Pancreas (tissue), 10 donors: ENCODE data around the gene APOBEC3G. TPM values are rescaled to one million over a fixed set of nuclear protein-coding genes. Genes with fewer than 3 reads are reported as not detected.

ENCODE experiments used
- ATAC-seq, 4 donors: fragments of 200-7000 bp; cut with Tn5 transposase; one replicate each; pipeline versions ENCODE4 v1.8.0 to v1.9.1; 2020; ENCODE audit warnings: mild to moderate bottlenecking in 4 of 4, moderate library complexity in 4 of 4
- DNase-seq, 6 donors: peaks; one replicate each; pipeline ENCODE4 v3.0.0-alpha.2; 2020
- FAIRE-seq: peaks from 2 replicates; lab custom pipeline; 2012; peaks lifted over from hg19 to GRCh38; lab: Jason Lieb, UNC
- H3K27ac ChIP-seq, 4 donors: fragments of 200-600 bp; sonication (generic); 1 replicate in 3 of 4; 2 replicates in 1 of 4; pipeline versions ENCODE4 v1.5.0 to v1.8.0; 2020
- H3K27me3 ChIP-seq, 4 donors: fragments of 200-600 bp; one replicate each; pipeline ENCODE4 v1.8.0; 2021
- H3K36me3 ChIP-seq, 3 donors: fragments of 200-600 bp; sonication (generic) in 1 of 3; one replicate each; pipeline versions ENCODE4 v1.5.0 to v1.8.0; 2020 to 2021
- H3K4me1 ChIP-seq, 3 donors: fragments of 200-600 bp; one replicate each; pipeline ENCODE4 v1.8.0; 2021
- H3K4me3 ChIP-seq, 4 donors: fragments of 200-600 bp; sonication (generic) in 2 of 4; one replicate each; pipeline versions ENCODE4 v1.5.0 to v1.8.0; 2020 to 2021
- H3K9me3 ChIP-seq, 4 donors: fragments of 200-600 bp; one replicate each; pipeline ENCODE4 v1.8.0; 2021
- WGBS, 2 donors: extraction: QIAGEN DNeasy Blood & Tissue Kit; methylation state at CpG; one replicate each; pipeline ENCODE4 v1.1.7; 2013; 5-methylcytosine and 5-hydroxymethylcytosine counted together
- intact Hi-C, 3 donors: fragments of 100-400 bp; cut with DNase I; formaldehyde crosslinking; loops; one replicate each; pipeline versions ENCODE4 v1.11.1 to v1.14.2; 2022
- polyA plus RNA-seq, 2 donors: library from polyadenylated mRNA; stranded (reverse); fragments of 200-250 nt; gene quantifications; one replicate each; pipeline ENCODE4 v1.2.3, GENCODE V29; 2013
- total RNA-seq, 6 donors: library from RNA; stranded (reverse); fragmentation: NEBNext Ultra II Directional in 4 of 6; extraction: Animal tissue kit (Norgen Biotek cat#: 25700) in 4 of 6; gene quantifications; one replicate each; pipeline versions ENCODE4 v1.2.1 to v1.2.4, GENCODE V29; 2021 to 2023
- TF ChIP-seq, protein P1 (sequence below), 4 donors: fragments of 200-600 bp; sonication (generic) in 3 of 4; IDR thresholded peaks; one replicate each; pipeline versions ENCODE4 v1.5.0 to v1.8.0; 2021; ENCODE audit warnings: antibody characterized with exemption in 4 of 4
- donor health status: healthy with polysubstance abuse.
- donor health status: DM: no; HTN: no; CAD: no; lungs with moderate emphysema.
- donor health status: DM: no; HTN: no; CAD: no.
- donor health status: control.
- donor health status: control.
- donor health status: Bipolar disorder and iron deficiency.
- donor health status: DM: yes; HTN: yes; CAD: no.
- donor health status: DM: no; HTN: no; CAD: no.
- donor health status: DM: no; HTN: no; CAD: no.
- donor health status: DM: yes; HTN: yes; CAD: no.

Gene APOBEC3G
- total and polyA plus RNA-seq, 8 donors, result 0.94 to 5.3 (median 2.8) TPM

DNA sequence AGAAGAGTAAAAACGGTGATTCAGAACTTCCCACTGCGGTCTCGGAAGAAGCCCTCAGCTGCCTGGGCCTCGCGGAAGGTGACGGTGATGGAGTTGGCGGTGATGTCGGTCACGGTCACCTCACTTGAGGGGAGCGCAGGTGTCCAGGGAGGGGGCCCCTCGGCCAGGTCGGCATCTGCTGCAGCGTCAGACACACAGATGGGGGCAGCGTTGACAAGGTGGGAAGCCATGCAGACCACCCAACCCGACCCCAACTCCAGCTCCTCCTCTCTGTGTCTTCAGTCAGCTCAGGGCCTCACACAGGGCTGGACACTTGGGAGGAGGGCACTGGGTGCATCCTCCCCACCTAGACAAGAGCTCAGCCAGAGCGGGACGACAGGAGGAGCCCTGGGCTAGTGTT lies 56.8 kb downstream of the APOBEC3G start:
- DNase-seq, result peak in 2 of 6 donors; percentile 15 to 58
- TF ChIP-seq, protein P1, sequence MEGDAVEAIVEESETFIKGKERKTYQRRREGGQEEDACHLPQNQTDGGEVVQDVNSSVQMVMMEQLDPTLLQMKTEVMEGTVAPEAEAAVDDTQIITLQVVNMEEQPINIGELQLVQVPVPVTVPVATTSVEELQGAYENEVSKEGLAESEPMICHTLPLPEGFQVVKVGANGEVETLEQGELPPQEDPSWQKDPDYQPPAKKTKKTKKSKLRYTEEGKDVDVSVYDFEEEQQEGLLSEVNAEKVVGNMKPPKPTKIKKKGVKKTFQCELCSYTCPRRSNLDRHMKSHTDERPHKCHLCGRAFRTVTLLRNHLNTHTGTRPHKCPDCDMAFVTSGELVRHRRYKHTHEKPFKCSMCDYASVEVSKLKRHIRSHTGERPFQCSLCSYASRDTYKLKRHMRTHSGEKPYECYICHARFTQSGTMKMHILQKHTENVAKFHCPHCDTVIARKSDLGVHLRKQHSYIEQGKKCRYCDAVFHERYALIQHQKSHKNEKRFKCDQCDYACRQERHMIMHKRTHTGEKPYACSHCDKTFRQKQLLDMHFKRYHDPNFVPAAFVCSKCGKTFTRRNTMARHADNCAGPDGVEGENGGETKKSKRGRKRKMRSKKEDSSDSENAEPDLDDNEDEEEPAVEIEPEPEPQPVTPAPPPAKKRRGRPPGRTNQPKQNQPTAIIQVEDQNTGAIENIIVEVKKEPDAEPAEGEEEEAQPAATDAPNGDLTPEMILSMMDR (IDR thresholded peaks at IDR 0.05), result no peak
- no peaks in the 10 kb centered on the region for H3K9me3 ChIP-seq
- no peak overlapping the region for H3K4me3 ChIP-seq
- H3K27me3 ChIP-seq, result no peaks in the 10 kb centered on the region
- no peak for ATAC-seq
- H3K4me1 ChIP-seq, result no peaks in the 10 kb centered on the region
- H3K27ac ChIP-seq, result no peak overlapping the region
- no peak for FAIRE-seq
- WGBS, 2 donors, result 93 to 94% methylated on average over 17 of the region's 17 CpGs
- intact Hi-C loops, result no loop called here
- peaks cover 0 to 5% (median 0%) of the 10 kb centered on the region in 3 donors for H3K36me3 ChIP-seq

DNA sequence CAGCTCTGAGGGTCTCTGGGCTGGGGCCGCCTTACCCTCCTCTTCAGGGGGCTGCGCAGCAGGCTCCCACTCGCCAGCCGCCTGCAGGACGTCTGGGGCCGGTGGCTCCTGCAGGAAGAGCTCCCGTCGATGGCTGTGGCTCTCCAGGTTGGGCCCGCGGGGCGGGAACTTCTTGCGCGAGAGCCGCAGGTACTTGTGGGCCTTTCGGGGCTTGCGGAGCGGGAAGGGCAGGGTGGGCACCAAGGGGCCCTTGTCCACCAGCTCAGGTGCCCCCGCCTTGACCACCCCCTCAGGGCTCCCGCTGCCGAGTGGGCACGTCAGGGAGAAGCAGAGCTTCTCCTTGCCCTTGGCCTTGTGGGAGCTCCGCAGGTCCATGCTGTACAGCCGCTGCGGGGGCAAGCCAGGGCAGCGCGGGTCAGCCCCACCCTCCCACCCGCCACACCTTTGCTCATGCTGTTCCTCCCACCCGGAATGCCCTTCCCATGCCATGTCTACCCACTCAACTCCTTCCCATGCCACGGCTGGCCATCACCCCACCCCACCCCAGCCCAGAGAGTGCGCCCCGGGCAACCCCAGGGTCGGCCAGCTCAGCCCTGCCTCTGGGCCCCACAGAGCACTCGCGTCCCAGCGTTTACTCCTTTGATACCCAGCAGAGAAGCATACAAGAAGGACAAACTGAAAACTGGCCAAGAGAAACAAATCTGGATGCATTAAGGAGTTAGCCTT lies 57.5 kb downstream of the APOBEC3G start:
- TF ChIP-seq, protein P1 (IDR thresholded peaks at IDR 0.05), result no peak
- intact Hi-C loops, result no loop called here
- peaks cover 0 to 5% (median 0%) of the 10 kb centered on the region in 3 donors for H3K36me3 ChIP-seq
- no peaks in the 10 kb centered on the region for H3K27me3 ChIP-seq
- WGBS, 2 donors, result 93 to 94% methylated on average over 35 of the region's 35 CpGs
- no peak for ATAC-seq
- no peak overlapping the region for H3K4me3 ChIP-seq
- H3K9me3 ChIP-seq, result no peaks in the 10 kb centered on the region
- DNase-seq, result peak in 2 of 6 donors; percentile 19 to 74
- H3K4me1 ChIP-seq, result no peaks in the 10 kb centered on the region
- no peak for FAIRE-seq
- H3K27ac ChIP-seq, result no peak overlapping the region

DNA sequence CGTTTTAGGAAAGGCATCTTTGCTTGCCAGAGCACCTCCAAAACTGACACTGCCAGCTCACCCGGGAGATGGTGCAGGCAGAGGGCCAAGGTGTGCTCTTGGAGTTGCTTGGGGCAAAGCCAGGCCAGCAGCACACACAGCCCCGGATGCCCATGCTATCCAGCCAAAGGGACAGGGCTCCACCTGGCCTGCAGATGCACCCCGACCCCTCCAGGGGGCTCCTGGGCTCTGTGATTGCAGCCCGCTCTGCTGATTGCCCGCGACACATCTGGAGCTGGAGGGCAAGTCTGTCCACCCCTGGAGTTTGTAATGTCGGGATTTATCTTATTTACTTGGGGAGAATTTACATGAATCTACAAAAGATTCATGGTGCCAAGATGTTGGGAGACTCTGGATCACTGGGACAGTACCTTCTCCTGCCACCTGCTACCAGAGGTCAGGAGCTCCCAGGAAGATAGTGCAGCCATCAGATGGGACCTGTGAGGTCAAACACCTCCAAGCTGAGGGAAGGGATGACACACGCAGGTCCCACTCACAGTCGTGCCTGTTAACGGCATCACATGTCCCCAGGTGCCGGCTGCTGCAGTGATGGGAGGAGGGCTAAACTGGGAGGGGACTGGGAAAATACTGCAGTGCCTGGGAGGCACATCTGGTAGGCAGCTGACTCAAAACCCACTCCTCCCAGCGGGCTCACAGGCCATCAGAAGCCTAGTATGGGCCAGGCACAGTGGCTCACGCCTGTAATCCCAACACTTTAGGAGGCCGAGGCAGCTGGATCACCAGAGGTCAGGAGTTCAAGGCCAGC lies 58.2 kb downstream of the APOBEC3G start:
- no peaks in the 10 kb centered on the region for H3K4me1 ChIP-seq
- no peaks in the 10 kb centered on the region for H3K9me3 ChIP-seq
- H3K36me3 ChIP-seq, result peaks cover 0 to 5% (median 0%) of the 10 kb centered on the region in 3 donors
- H3K27me3 ChIP-seq, result no peaks in the 10 kb centered on the region
- TF ChIP-seq, protein P1 (IDR thresholded peaks at IDR 0.05), result peak in 2 of 4 donors; percentile 14 to 20
- intact Hi-C loops, result no loop called here
- DNase-seq (peak in 2 of 6 donors; percentile 46 to 73), FAIRE-seq (no peak), ATAC-seq (peak in 3 of 4 donors; percentile 48 to 68 (median 55))
- H3K27ac ChIP-seq, result no peak overlapping the region
- H3K4me3 ChIP-seq, result no peak overlapping the region
- WGBS, 2 donors, result 52 to 54% methylated on average over 15 of the region's 15 CpGs

DNA sequence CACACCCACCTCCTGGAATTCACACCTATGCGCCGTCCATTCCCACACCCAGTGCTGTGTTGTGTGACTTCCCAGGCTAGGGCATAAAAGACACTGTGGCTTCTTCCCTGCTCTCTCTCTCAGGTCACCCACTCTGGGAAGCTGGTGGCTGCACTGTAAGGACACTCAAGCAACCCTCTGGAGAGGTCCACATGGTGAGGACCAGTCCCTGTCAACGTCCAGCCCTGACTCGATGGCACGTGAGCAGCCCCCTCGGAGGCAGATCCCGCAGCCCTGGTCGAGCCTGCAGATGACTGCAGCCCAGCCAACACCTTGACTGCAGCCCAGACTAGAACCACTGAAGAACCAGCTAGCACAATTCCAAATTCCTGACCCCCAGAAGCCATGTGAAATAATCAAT lies 59.2 kb downstream of the APOBEC3G start:
- WGBS, 2 donors, result 92 to 93% methylated on average over 8 of the region's 8 CpGs
- intact Hi-C loops, result no loop called here

More for the DNA sequence above, 59.2 kb downstream of the APOBEC3G start:
- Histone ChIP-seq H3K9me3 (no peaks in the 10 kb centered on the region), H3K36me3 (peaks cover 0 to 5% (median 0%) of the 10 kb centered on the region in 3 donors), H3K4me1 (no peaks in the 10 kb centered on the region), H3K4me3 (no peak overlapping the region), H3K27me3 (no peaks in the 10 kb centered on the region), H3K27ac (no peak overlapping the region)
- ATAC-seq (no peak), DNase-seq (peak in 1 of 6 donors; percentile 10), FAIRE-seq (no peak)
- TF ChIP-seq, protein P1 (IDR thresholded peaks at IDR 0.05), result no peak

Other genes starting within 250 kb of the APOBEC3G start
- 10 to 100 TPM in 1 of 6 donors, 1 to 10 TPM in 5; 4.2 to 11.0 (median 6.0) TPM for gene NPTXR, start 233.2 kb upstream of the APOBEC3G start, total RNA-seq
- 1 to 10 TPM; 3.0 to 5.0 TPM for gene NPTXR, start 233.2 kb upstream of the APOBEC3G start, polyA plus RNA-seq
- 10 to 100 TPM; 22.5 to 44.6 (median 29.2) TPM for gene CBX6, start 205.1 kb upstream of the APOBEC3G start, total RNA-seq
- gene CBX6, start 205.1 kb upstream of the APOBEC3G start, polyA plus RNA-seq, result 10 to 100 TPM; 23.1 to 29.0 TPM
- gene APOBEC3A, start 119.7 kb upstream of the APOBEC3G start, total RNA-seq, result 1 to 10 TPM in 1 of 6 donors, under 1 TPM in 4, not detected in 1; 0.24 to 1.1 (median 0.64) TPM
- under 1 TPM in 1 of 2 donors, not detected in 1; 0.07 TPM for gene APOBEC3A, start 119.7 kb upstream of the APOBEC3G start, polyA plus RNA-seq
- 10 to 100 TPM in 1 of 6 donors, 1 to 10 TPM in 4, under 1 TPM in 1; 0.60 to 10.2 (median 2.7) TPM for gene APOBEC3B, start 94.9 kb upstream of the APOBEC3G start, total RNA-seq
- gene APOBEC3B, start 94.9 kb upstream of the APOBEC3G start, polyA plus RNA-seq, result 1 to 10 TPM; 2.4 to 4.7 TPM
- 10 to 100 TPM in 1 of 6 donors, 1 to 10 TPM in 5; 2.5 to 12.0 (median 4.2) TPM for gene APOBEC3C, start 63.0 kb upstream of the APOBEC3G start, total RNA-seq
- gene APOBEC3C, start 63.0 kb upstream of the APOBEC3G start, polyA plus RNA-seq, result 1 to 10 TPM; 5.3 to 7.9 TPM
- 1 to 10 TPM in 2 of 6 donors, under 1 TPM in 3, not detected in 1; 0.37 to 1.6 (median 0.66) TPM for gene APOBEC3D, start 56.1 kb upstream of the APOBEC3G start, total RNA-seq
- 1 to 10 TPM in 1 of 2 donors, under 1 TPM in 1; 0.63 to 1.6 TPM for gene APOBEC3D, start 56.1 kb upstream of the APOBEC3G start, polyA plus RNA-seq
- gene APOBEC3F, start 36.4 kb upstream of the APOBEC3G start, total RNA-seq, result 1 to 10 TPM; 1.7 to 8.6 (median 3.1) TPM
- gene APOBEC3F, start 36.4 kb upstream of the APOBEC3G start, polyA plus RNA-seq, result 1 to 10 TPM; 4.2 to 6.9 TPM
- under 1 TPM in 2 of 6 donors, not detected in 4; 0.17 to 0.21 TPM for gene APOBEC3H, start 20.0 kb downstream of the APOBEC3G start, total RNA-seq
- gene APOBEC3H, start 20.0 kb downstream of the APOBEC3G start, polyA plus RNA-seq, result under 1 TPM; 0.14 to 0.15 TPM
- gene CBX7, start 75.4 kb downstream of the APOBEC3G start, total RNA-seq, result 10 to 100 TPM; 17.2 to 28.8 (median 22.3) TPM
- 10 to 100 TPM; 28.7 to 44.0 TPM for gene CBX7, start 75.4 kb downstream of the APOBEC3G start, polyA plus RNA-seq
- 10 to 100 TPM in 1 of 6 donors, 1 to 10 TPM in 5; 2.7 to 12.1 (median 4.4) TPM for gene PDGFB, start 167.7 kb downstream of the APOBEC3G start, total RNA-seq
- gene PDGFB, start 167.7 kb downstream of the APOBEC3G start, polyA plus RNA-seq, result 1 to 10 TPM; 4.0 to 4.7 TPM
- gene RPL3, start 242.3 kb downstream of the APOBEC3G start, total RNA-seq, result 1,000 to 10,000 TPM; 1,199 to 2,601 (median 1,706) TPM
- 1,000 to 10,000 TPM; 1,506 to 2,659 TPM for gene RPL3, start 242.3 kb downstream of the APOBEC3G start, polyA plus RNA-seq